GM19452 (cell line): Measurements from ENCODE around the gene ARSB.
A peak's percentile ranks its signal among the peaks of the same experiment; 100 is the strongest.
"Not testable (repeated sequence)": the region's sequence is repeated elsewhere in the genome, so short reads cannot be mapped to it uniquely, and the experiment has no call there.

Experiments
- ATAC-seq: cut with Tn5 transposase; IDR thresholded peaks from one replicate; pipeline ENCODE4 v1.9.1; 2021; ENCODE audit not compliant: unreplicated experiment

Gene ARSB

GRCh38 chr5:78757269-78758053 lies 227.6 kb downstream of the ARSB start:
- ATAC-seq, result peak; percentile 38

GRCh38 chr5:78756858-78757257 lies 228.3 kb downstream of the ARSB start:
- ATAC-seq, result peak; percentile 8

GRCh38 chr5:78755822-78756429 lies 229.2 kb downstream of the ARSB start:
- no peak for ATAC-seq

- no peak for ATAC-seq
These were observed 230.5 kb downstream of the ARSB start for GRCh38 chr5:78754655-78755054.

- no peak for ATAC-seq
These were observed 232.0 kb downstream of the ARSB start for GRCh38 chr5:78753093-78753531.

GRCh38 chr5:78751872-78752271 lies 233.2 kb downstream of the ARSB start:
- no peak for ATAC-seq

- no peak for ATAC-seq
These were observed 234.8 kb downstream of the ARSB start for GRCh38 chr5:78750281-78750680.

- ATAC-seq, result no peak
These were observed 237.3 kb downstream of the ARSB start for GRCh38 chr5:78747705-78748359.

DNA sequence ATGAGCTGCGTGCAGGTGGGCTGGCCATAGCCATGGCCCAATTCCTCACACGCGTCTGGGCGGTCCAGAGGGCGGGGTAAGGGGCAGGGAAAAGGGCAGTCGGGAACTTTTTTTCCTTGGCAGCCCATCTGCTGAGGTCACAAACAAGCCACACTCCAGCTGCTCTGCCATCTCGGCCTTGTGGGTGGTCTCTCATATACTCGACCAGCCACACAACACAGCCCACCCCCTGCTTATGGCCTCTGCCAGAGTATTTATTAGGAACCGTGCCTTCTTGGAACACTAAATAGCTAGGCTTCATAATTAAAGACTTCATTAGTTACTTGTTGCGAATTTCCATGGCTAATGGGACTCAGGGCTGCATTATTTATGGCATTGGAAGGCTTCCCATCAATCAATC lies 238.1 kb downstream of the ARSB start:
- ATAC-seq, result no peak

DNA sequence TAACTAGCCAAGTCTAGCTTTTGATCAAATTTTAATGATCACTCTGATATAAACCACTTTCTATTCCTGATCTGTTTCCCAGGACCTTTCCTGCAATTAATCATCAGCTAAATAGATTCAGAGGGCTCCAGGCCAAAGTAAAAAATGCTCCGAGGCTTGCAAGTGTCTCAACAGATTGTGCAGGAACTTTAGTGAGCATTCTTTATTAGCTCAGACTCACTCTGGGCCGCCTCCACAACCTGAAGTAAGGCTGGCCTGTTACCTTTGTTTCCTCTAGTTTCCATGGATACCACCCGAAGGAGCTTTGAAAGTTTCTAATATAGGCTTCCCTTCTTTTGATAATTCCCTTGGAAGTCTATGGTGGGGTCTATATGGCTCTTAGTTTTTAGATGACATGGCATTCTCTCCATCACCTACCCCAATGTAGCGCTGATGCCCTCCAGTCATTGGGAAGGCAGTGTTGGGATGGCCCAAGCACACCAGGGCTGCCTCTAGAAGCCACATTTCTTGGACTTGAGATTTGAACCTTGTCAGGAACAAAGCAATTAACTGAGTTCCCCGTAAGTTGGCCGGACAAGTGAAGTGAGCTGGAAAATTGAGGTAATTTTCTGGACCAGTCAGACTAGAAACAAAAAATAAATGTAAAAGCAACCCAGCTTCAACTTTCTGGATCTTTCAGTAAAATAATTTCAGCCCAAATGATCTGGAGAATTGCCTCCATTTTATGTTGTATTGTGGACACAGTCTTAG lies 238.9 kb downstream of the ARSB start:
- no peak for ATAC-seq

DNA sequence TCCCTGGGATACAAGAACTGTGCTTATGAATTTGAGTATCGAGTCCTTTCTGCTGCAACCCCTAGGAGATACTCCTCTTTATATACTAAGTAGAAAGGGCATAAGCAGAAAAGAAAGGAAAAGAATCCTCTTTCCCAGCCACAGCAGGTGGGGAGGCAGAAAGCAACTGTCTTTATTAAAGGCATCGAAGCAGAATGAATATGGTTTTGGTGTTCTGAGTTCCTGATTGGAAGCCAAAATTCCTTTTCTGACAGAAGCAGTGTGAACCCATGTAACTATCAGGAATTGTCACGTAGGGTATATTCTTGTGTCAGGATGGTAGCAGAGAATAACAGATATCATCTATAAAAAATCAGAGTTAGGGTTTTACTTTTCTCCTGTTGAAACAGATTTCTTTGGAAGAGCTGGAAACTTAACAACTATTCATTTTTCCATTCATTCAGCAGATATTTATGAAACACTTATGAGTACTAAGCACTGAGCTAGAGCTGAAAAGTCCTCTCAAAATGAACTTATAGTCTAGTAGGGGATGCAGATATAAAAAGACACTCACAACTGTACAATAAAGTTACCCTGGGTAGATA lies 240.1 kb downstream of the ARSB start:
- ATAC-seq, result no peak

GRCh38 chr5:78741019-78741418 lies 244.1 kb downstream of the ARSB start:
- ATAC-seq, result no peak

DNA sequence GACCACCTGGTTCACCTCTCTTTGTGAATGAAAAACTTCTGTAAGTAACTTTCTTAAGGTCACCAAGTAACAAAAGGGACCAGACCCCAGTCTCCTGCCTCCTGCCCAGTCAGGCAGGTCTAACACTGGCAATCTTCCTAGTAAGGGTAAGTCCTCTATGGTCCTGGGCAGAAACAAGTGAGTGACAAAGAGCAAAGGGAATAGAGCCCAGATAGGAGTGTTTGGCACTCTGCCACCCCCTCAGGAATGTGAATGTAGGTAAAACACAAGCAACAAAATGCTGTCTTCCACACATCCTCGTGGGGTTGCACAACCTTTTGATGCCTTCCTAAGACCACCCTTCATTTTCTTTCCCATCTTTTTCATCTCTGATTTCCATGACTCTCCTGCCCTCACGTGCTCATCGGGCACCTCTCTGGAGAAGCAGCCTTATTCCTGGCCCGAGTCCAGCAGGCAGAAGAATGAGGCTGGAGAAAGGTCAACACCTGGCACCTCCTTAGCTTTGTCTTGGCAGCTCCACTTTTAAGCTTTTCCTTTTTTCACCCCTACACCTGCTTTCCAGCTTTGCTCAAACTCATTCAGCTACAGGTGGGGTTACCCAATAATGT lies 246.3 kb downstream of the ARSB start:
- no peak for ATAC-seq

GRCh38 chr5:78738104-78738503 lies 247.0 kb downstream of the ARSB start:
- no peak for ATAC-seq

DNA sequence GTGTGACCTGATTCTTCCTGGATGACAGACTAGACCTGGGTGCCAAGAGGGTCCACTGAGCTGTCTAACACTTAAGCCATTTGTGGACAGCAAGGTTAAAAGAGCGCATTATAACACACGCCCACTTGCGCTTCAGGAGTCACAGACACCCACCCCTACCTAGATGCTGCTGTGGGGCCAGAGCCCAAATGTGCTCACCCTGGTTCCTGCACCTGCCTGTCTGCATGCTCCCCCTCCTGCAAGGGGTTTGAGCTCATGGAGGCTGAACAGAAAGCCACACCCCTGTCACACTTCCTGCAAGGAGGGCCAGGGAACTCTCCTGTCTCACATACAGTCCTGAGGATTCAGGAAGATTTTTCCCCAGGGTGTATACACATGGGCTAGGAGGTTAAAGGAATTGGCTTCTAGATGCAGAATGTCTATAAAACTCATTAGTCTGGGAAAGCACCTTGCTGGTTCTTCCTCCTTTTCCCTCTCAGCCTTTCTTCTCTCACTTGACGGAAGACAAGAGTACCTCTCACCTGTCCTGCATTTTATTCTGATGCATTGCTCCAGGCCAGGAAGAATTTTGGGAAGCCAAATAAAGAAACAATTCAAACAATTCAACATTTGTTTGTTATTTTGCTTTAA lies 249.2 kb downstream of the ARSB start:
- no peak for ATAC-seq

DNA sequence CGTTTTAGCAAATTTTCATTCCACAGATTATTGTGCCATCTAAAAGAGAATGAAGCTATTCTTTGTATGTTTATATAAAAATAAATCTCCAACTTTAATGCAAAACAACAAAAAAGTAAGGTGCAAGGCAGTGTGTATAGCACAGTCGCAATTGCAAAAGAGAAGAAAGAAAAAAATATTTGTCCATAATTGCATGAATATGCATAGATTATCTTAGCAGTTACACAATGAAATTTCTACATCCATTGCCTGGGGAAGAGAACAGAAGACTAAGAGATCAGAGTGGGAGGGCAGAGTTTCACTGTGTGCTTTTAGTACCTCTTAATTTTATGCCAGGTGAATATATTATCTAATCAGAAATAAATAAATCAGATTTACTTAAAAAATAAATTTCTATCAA lies 250.2 kb downstream of the ARSB start:
- ATAC-seq, result no peak

DNA sequence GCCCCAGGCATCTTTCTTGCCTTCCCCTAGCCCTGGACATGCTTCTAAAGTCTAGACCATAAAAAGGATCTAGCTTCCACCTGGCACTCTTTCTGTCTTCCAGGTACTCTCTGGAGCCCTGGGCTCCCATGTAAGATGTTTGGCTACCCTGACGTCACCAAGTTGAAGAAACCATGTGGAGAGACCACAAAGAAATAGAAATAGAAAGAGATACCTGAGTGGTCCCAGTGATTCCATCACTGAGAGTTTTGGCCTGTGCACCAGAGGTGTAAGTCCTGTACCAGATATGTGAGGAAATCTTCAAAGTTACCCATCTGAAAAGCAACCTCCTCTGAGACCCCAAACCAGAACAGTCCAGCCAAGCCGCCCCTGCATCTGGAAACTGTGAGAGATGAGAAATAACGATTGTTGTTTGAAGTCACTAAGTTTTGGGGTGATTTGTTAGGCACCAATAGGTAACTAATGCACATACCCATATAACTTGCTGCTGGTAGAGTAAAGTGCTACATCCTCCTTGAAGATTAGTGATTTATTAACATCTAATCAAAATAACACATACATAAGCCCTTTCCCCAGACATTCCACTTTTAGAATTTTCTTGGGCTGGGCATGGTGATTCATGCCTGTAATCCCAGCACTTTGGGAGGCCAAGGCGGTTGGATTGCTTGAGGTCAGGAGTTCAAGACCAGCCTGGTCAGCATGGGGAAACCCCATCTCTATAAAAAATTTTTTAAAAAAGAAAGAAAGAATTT lies 250.8 kb downstream of the ARSB start:
- no peak for ATAC-seq

DNA sequence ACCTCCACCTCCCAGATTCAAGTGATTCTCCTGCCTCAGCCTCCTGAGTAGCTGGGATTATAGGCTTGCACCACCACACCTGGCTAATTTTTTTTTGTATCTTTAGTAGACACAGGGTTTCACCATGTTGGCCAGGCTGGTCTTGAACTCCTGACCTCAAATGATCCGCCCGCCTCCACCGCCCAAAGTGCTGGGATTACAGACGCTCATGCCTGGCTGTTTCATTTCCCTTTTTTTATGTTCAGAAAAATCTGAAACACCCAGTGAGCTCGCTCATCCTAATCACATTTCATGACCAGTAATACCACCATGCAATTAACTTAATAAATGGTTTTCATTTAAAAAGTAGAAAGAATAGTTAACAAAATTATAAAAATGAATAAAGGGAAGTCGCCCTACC lies 252.4 kb downstream of the ARSB start:
- not testable (repeated sequence) for ATAC-seq

- no peak for ATAC-seq
These were observed 253.2 kb downstream of the ARSB start for GRCh38 chr5:78731884-78732283.
